Hepatocyte (in vitro differentiated cells): Measurements from ENCODE around the gene C11orf86.
"Not testable (repeated sequence)": the region's sequence is repeated elsewhere in the genome, so short reads cannot be mapped to it uniquely, and the experiment has no call there.

Source experiments
- EZH2 ChIP-seq: fragments of 200-600 bp; sonication (generic); IDR thresholded peaks from 2 replicates; pipeline ENCODE4 v1.6.1; 2016; ENCODE audit warnings: antibody characterized with exemption, mild to moderate bottlenecking, borderline replicate concordance
- EZH2phosphoT487 ChIP-seq: fragments of 200-600 bp; sonication (generic); IDR thresholded peaks from one replicate; pipeline ENCODE4 v1.6.1; 2018; ENCODE audit warnings: antibody characterized with exemption, mild to moderate bottlenecking, low read depth, moderate library complexity; ENCODE audit not compliant: unreplicated experiment, severe bottlenecking
- TF ChIP-seq, protein P1 (sequence below): fragments of 200-600 bp; sonication (generic); IDR thresholded peaks from 2 replicates; pipeline ENCODE4 v1.5.1; 2016; ENCODE audit warnings: antibody characterized with exemption, mild to moderate bottlenecking; ENCODE audit not compliant: poor library complexity

GRCh38 chr11:66988741-66989140 lies 13.6 kb downstream of the C11orf86 start:
- TF ChIP-seq, protein P1, sequence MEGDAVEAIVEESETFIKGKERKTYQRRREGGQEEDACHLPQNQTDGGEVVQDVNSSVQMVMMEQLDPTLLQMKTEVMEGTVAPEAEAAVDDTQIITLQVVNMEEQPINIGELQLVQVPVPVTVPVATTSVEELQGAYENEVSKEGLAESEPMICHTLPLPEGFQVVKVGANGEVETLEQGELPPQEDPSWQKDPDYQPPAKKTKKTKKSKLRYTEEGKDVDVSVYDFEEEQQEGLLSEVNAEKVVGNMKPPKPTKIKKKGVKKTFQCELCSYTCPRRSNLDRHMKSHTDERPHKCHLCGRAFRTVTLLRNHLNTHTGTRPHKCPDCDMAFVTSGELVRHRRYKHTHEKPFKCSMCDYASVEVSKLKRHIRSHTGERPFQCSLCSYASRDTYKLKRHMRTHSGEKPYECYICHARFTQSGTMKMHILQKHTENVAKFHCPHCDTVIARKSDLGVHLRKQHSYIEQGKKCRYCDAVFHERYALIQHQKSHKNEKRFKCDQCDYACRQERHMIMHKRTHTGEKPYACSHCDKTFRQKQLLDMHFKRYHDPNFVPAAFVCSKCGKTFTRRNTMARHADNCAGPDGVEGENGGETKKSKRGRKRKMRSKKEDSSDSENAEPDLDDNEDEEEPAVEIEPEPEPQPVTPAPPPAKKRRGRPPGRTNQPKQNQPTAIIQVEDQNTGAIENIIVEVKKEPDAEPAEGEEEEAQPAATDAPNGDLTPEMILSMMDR = not testable (repeated sequence)
- not testable (repeated sequence) for TF ChIP-seq EZH2, EZH2phosphoT487
